SK-N-SH (cell line): ENCODE measurements around the gene CLEC3B. TPM values are rescaled to one million over a fixed set of nuclear protein-coding genes. Genes with fewer than 3 reads are reported as not detected.

Experiments
- CTCF ChIA-PET: fragments of 300-600, 350-600 bp; formaldehyde crosslinking; extraction: SDS; loops from one replicate; lab custom pipeline; 2021; lab: Yijun Ruan, JAX
- POLR2A ChIA-PET: fragments of 350-600 bp; sonication (Branson Sonifier 250); formaldehyde crosslinking; extraction: SDS; loops from one replicate; lab custom pipeline; 2020; ENCODE audit warnings: antibody characterized with exemption, inconsistent platforms; lab: Yijun Ruan, JAX
- DNase-seq: peaks from one replicate; pipeline ENCODE4 v3.0.0; 2012
- H2AFZ ChIP-seq: fragments of 200-600 bp; sonication (generic); 2 replicates; pipeline ENCODE4 v1.8.1; 2016; ENCODE audit warnings: antibody characterized with exemption, mild to moderate bottlenecking, low read depth
- H3F3A ChIP-seq: fragments of 200-600 bp; sonication (generic); replicated peaks from 2 replicates; pipeline ENCODE3; 2016; ENCODE audit warnings: antibody characterized with exemption, mild to moderate bottlenecking; ENCODE audit not compliant: insufficient read depth
- H3K27ac ChIP-seq, 2 experiments: fragments of 200-500 bp in 1 of 2; fragments of 200-600 bp in 1 of 2; sonication (Bioruptor generic) in 1 of 2; sonication (generic), shearing (Covaris generic) in 1 of 2; 2 replicates each; pipeline versions ENCODE4 v1.5.1 to v1.6.1; 2014 to 2016; ENCODE audit warnings: low read depth in 2 of 2, inconsistent platforms in 1 of 2, low read length in 1 of 2, mild to moderate bottlenecking in 1 of 2, mixed read lengths in 1 of 2
- H3K27me3 ChIP-seq: fragments of 200-600 bp; sonication (generic), shearing (Covaris generic); 2 replicates; pipeline ENCODE4 v1.6.1; 2016; ENCODE audit warnings: mixed run types; ENCODE audit not compliant: insufficient read depth
- H3K36me3 ChIP-seq, 2 experiments: fragments of 200-500 bp in 1 of 2; fragments of 200-600 bp in 1 of 2; sonication (Bioruptor generic) in 1 of 2; sonication (generic) in 1 of 2; replicated peaks in 1 of 2; 2 replicates each; pipeline versions ENCODE3 to v1.5.1; 2014 to 2016; ENCODE audit warnings: low read length in 1 of 2, mild to moderate bottlenecking in 1 of 2; ENCODE audit not compliant: insufficient read depth in 2 of 2, control insufficient read depth in 1 of 2
- H3K4me1 ChIP-seq, 2 experiments: fragments of 200-500 bp in 1 of 2; fragments of 200-600 bp in 1 of 2; sonication (Bioruptor generic) in 1 of 2; sonication (generic), shearing (Covaris generic) in 1 of 2; 2 replicates each; pipeline versions ENCODE4 v1.5.1 to v1.6.1; 2014 to 2016; ENCODE audit warnings: low read depth in 1 of 2, low read length in 1 of 2, mixed run types in 1 of 2; ENCODE audit not compliant: insufficient read depth in 2 of 2, control insufficient read depth in 1 of 2
- H3K4me2 ChIP-seq: fragments of 200-600 bp; sonication (generic), shearing (Covaris generic); 2 replicates; pipeline ENCODE4 v1.6.1; 2017; ENCODE audit warnings: mixed run types
- H3K4me3 ChIP-seq, 2 experiments: fragments of 200-500 bp in 1 of 2; fragments of 200-600 bp in 1 of 2; sonication (Bioruptor generic) in 1 of 2; sonication (generic), shearing (Covaris generic) in 1 of 2; 2 replicates each; pipeline versions ENCODE4 v1.5.1 to v1.8.1; 2014 to 2016; ENCODE audit warnings: low read depth in 2 of 2, inconsistent platforms in 1 of 2, low read length in 1 of 2, mild to moderate bottlenecking in 1 of 2, mixed read lengths in 1 of 2, moderate library complexity in 1 of 2
- H3K79me2 ChIP-seq: fragments of 200-600 bp; sonication (generic); 2 replicates; pipeline ENCODE4 v1.8.1; 2017; ENCODE audit warnings: mild to moderate bottlenecking; ENCODE audit not compliant: insufficient read depth
- H3K9ac ChIP-seq: fragments of 200-600 bp; sonication (generic); 2 replicates; pipeline ENCODE4 v1.6.1; 2017; ENCODE audit warnings: mixed run types
- H3K9me2 ChIP-seq: fragments of 200-600 bp; sonication (generic); 2 replicates; pipeline ENCODE4 v1.6.1; 2017; ENCODE audit warnings: mixed run types
- H3K9me3 ChIP-seq: fragments of 200-600 bp; sonication (generic); 2 replicates; pipeline ENCODE4 v1.6.1; 2017; ENCODE audit warnings: mixed run types, mild to moderate bottlenecking, moderate library complexity
- H4K20me1 ChIP-seq: fragments of 200-600 bp; sonication (generic); 2 replicates; pipeline ENCODE4 v1.6.1; 2017; ENCODE audit warnings: mild to moderate bottlenecking, mixed run types; ENCODE audit not compliant: insufficient read depth
- ELF1 ChIP-seq: IDR thresholded peaks from 2 replicates; pipeline ENCODE4 v1.4.0; 2012
- EP300 ChIP-seq, 2 experiments: IDR thresholded peaks; 2 replicates each; pipeline versions ENCODE4 v1.4.0 to v1.6.1; 2012; ENCODE audit warnings: borderline replicate concordance in 1 of 2, low read depth in 1 of 2, low read length in 1 of 2
- EZH2phosphoT487 ChIP-seq: fragments of 200-600 bp; sonication (generic); IDR thresholded peaks from 2 replicates; pipeline ENCODE4 v1.6.1; 2017; ENCODE audit warnings: low read depth, mixed run types, mild to moderate bottlenecking, antibody characterized with exemption, moderate library complexity, borderline replicate concordance
- FOXM1 ChIP-seq: IDR thresholded peaks from 2 replicates; pipeline ENCODE4 v1.4.0; 2012; ENCODE audit warnings: low read depth, mild to moderate bottlenecking
- GABPA ChIP-seq: IDR thresholded peaks from 2 replicates; pipeline ENCODE4 v1.4.0; 2012; ENCODE audit warnings: low read depth, mild to moderate bottlenecking
- GATA2 ChIP-seq: sonication (generic); formaldehyde crosslinking; IDR thresholded peaks from 2 replicates; pipeline ENCODE4 v1.5.0; 2020; ENCODE audit warnings: mild to moderate bottlenecking, missing genetic modification reagents
- JUND ChIP-seq: IDR thresholded peaks from 2 replicates; pipeline ENCODE4 v1.4.0; 2012
- MXI1 ChIP-seq: IDR thresholded peaks from 2 replicates; pipeline ENCODE4 v1.6.1; 2012; ENCODE audit warnings: mild to moderate bottlenecking, low read depth, low read length, improper control_type of control experiment
- NRF1 ChIP-seq: IDR thresholded peaks from 2 replicates; pipeline ENCODE4 v1.6.1; 2012; ENCODE audit warnings: low read depth, mild to moderate bottlenecking, low read length
- POLR2AphosphoS5 ChIP-seq: IDR thresholded peaks from 2 replicates; pipeline ENCODE4 v1.6.1; 2012; ENCODE audit warnings: low read depth, low read length
- RAD21 ChIP-seq: IDR thresholded peaks from 2 replicates; pipeline ENCODE4 v1.6.1; 2012; ENCODE audit warnings: mild to moderate bottlenecking, low read length
- RFX5 ChIP-seq: IDR thresholded peaks from 2 replicates; pipeline ENCODE4 v1.6.1; 2012; ENCODE audit warnings: mild to moderate bottlenecking, improper control_type of control experiment, low read length
- RXRA ChIP-seq: IDR thresholded peaks from 2 replicates; pipeline ENCODE4 v1.4.0; 2012; ENCODE audit warnings: low read depth, mild to moderate bottlenecking, borderline replicate concordance
- SMC3 ChIP-seq: IDR thresholded peaks from 2 replicates; pipeline ENCODE4 v1.6.1; 2012; ENCODE audit warnings: low read depth, low read length, improper control_type of control experiment
- TAF1 ChIP-seq: IDR thresholded peaks from 2 replicates; pipeline ENCODE4 v1.6.1; 2012; ENCODE audit warnings: low read depth, mild to moderate bottlenecking, low read length, moderate library complexity, borderline replicate concordance
- TCF12 ChIP-seq: IDR thresholded peaks from 2 replicates; pipeline ENCODE4 v1.4.0; 2012
- YY1 ChIP-seq: IDR thresholded peaks from 2 replicates; pipeline ENCODE4 v1.4.0; 2012; ENCODE audit warnings: low read depth, mild to moderate bottlenecking
- ZBTB33 ChIP-seq: IDR thresholded peaks from 2 replicates; pipeline ENCODE4 v1.4.0; 2012; ENCODE audit warnings: low read depth, borderline replicate concordance
- WGBS: methylation state at CpG from one replicate; pipeline ENCODE4 v1.1.6; 2017; ENCODE audit warnings: low lambda C conversion rate; 5-methylcytosine and 5-hydroxymethylcytosine counted together
- polyA plus RNA-seq, 3 experiments: library from polyadenylated mRNA; depleted of rRNA; stranded (reverse); fragments of >200 nt; gene quantifications; 2 replicates each; pipeline ENCODE4 v1.2.3, GENCODE V29; 2012
- TF ChIP-seq, protein P1 (sequence below): IDR thresholded peaks from 2 replicates; pipeline ENCODE4 v1.6.1; 2012; ENCODE audit warnings: mild to moderate bottlenecking, low read depth, low read length, moderate library complexity
- TF ChIP-seq, protein P2 (sequence below): fragments of 150-350 bp; IDR thresholded peaks from 2 replicates; pipeline ENCODE4 v1.6.1; 2016; ENCODE audit warnings: mild to moderate bottlenecking, low read depth, low read length
- TF ChIP-seq, protein P3 (sequence below): fragments of 200-600 bp; sonication (generic); IDR thresholded peaks from 2 replicates; pipeline ENCODE4 v1.6.1; 2017; ENCODE audit warnings: antibody characterized with exemption, mild to moderate bottlenecking, moderate library complexity

CLEC3B gene
- polyA plus RNA-seq, 1 of the 3 experiments (the other 2 are of a cell fraction), result 0.46 TPM

DNA sequence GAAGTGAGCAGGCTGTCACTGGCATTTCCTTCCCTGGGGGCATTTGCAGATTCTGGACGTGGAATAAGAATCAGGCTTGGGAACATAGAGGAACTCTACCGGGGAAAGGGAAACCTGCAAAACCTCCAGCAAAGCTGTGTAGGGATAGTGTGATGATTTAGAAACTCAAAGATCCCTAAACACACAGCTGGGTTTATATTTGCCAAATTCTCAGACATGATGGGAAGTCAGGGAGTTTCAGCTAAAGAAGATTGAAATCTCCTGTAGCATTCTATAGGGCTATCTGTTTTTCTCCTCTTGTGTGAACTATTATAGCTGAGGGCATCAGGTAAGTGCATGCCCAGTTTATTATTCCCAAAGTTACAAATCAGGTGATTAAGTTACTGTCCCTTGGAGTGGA is 9.2 kb upstream of the CLEC3B start:
- Histone ChIP-seq H2AFZ (no peak overlapping the region), H3K27me3 (no peaks in the 10 kb centered on the region), H3K4me1 (peaks cover 0 to 8% of the 10 kb centered on the region in 2 experiments; a peak in 2 of 4 replicates), H3F3A (peaks cover 5% of the 10 kb centered on the region), H3K9ac (no peak overlapping the region), H3K9me2 (no peaks in the 10 kb centered on the region), H4K20me1 (no peaks in the 10 kb centered on the region), H3K4me2 (no peak overlapping the region)
- CTCF ChIA-PET, result interaction anchor here (1.4 to 1.8 kb wide), 3 partner anchors 19 to 24 kb away, joined by 4 to 6 read pairs (median 5); no protein-coding TSS in a partner anchor
- 88% methylated on average over 2 of the region's 2 CpGs for WGBS
- TF ChIP-seq RFX5 (no peak), MXI1 (no peak)
- TF ChIP-seq, protein P1, sequence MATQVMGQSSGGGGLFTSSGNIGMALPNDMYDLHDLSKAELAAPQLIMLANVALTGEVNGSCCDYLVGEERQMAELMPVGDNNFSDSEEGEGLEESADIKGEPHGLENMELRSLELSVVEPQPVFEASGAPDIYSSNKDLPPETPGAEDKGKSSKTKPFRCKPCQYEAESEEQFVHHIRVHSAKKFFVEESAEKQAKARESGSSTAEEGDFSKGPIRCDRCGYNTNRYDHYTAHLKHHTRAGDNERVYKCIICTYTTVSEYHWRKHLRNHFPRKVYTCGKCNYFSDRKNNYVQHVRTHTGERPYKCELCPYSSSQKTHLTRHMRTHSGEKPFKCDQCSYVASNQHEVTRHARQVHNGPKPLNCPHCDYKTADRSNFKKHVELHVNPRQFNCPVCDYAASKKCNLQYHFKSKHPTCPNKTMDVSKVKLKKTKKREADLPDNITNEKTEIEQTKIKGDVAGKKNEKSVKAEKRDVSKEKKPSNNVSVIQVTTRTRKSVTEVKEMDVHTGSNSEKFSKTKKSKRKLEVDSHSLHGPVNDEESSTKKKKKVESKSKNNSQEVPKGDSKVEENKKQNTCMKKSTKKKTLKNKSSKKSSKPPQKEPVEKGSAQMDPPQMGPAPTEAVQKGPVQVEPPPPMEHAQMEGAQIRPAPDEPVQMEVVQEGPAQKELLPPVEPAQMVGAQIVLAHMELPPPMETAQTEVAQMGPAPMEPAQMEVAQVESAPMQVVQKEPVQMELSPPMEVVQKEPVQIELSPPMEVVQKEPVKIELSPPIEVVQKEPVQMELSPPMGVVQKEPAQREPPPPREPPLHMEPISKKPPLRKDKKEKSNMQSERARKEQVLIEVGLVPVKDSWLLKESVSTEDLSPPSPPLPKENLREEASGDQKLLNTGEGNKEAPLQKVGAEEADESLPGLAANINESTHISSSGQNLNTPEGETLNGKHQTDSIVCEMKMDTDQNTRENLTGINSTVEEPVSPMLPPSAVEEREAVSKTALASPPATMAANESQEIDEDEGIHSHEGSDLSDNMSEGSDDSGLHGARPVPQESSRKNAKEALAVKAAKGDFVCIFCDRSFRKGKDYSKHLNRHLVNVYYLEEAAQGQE, result no peak
- TF ChIP-seq, all 33 proteins: peak for 0
- Histone ChIP-seq H3K4me3 (no peak overlapping the region), H3K36me3 (peaks cover 2 to 12% of the 10 kb centered on the region in 2 experiments), H3K9me3 (no peaks in the 10 kb centered on the region), H3K27ac (no peak overlapping the region), H3K79me2 (no peaks in the 10 kb centered on the region)
- POLR2A ChIA-PET, result interaction anchor here (0.6 kb wide), 1 partner anchor 211 kb away, joined by 4 read pairs; no protein-coding TSS in a partner anchor
- no peak for DNase-seq

DNA sequence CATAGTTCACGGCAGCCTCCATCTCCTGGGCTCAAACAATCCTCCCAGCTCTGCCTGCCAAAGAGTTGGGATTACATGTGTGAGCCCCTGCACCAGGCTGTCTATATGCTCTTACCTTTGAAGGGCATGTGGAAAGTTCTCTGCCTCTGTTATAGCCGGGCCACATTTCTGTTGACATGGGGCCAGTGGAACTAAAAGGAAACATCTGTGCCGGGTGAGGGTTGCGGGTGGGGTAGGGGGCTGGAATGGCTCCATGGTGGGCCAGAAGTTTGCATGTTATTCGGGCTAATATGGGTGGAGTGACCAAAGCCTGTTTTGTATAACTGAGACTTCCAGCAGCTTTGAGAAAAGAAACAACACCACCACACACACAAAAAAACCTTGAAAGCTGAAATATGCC is 8.3 kb upstream of the CLEC3B start:
- H3K36me3 ChIP-seq, result peaks cover 2 to 8% of the 10 kb centered on the region in 2 experiments
- no peaks in the 10 kb centered on the region for H3K9me3 ChIP-seq
- CTCF ChIA-PET, result no interaction called here
- H3K4me3 ChIP-seq, result no peak overlapping the region
- no peak overlapping the region for H2AFZ ChIP-seq
- POLR2A ChIA-PET, result interaction anchor here (0.6 kb wide), 1 partner anchor 210 kb away, joined by 4 read pairs; no protein-coding TSS in a partner anchor
- H4K20me1 ChIP-seq, result no peaks in the 10 kb centered on the region
- no peak overlapping the region for H3K9ac ChIP-seq
- H3K4me1 ChIP-seq, result no peaks in the 10 kb centered on the region
- no peak for DNase-seq
- WGBS, result 96% methylated on average over 5 of the region's 5 CpGs
- H3K27me3 ChIP-seq, result no peaks in the 10 kb centered on the region
- no peak overlapping the region for H3K4me2 ChIP-seq
- H3K79me2 ChIP-seq, result no peaks in the 10 kb centered on the region
- H3F3A ChIP-seq, result no peaks in the 10 kb centered on the region
- no peaks in the 10 kb centered on the region for H3K9me2 ChIP-seq
- H3K27ac ChIP-seq, result no peak overlapping the region
- TF ChIP-seq ZBTB33 (no peak), FOXM1 (no peak), SMC3 (no peak), EZH2phosphoT487 (no peak), JUND (no peak), TAF1 (no peak), RXRA (no peak), RAD21 (no peak), YY1 (no peak), TCF12 (no peak), NRF1 (no peak), GABPA (no peak), POLR2AphosphoS5 (no peak), EP300 (IDR thresholded peaks at IDR 0.05; ENCODE audit: borderline replicate concordance in 1 of 2, low read depth in 1 of 2, low read length in 1 of 2) (no peak), ELF1 (no peak), GATA2 (CRISPR knock-in tag) (no peak)
- TF ChIP-seq, protein P2, sequence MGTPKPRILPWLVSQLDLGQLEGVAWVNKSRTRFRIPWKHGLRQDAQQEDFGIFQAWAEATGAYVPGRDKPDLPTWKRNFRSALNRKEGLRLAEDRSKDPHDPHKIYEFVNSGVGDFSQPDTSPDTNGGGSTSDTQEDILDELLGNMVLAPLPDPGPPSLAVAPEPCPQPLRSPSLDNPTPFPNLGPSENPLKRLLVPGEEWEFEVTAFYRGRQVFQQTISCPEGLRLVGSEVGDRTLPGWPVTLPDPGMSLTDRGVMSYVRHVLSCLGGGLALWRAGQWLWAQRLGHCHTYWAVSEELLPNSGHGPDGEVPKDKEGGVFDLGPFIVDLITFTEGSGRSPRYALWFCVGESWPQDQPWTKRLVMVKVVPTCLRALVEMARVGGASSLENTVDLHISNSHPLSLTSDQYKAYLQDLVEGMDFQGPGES, result no peak
- TF ChIP-seq, protein P3, sequence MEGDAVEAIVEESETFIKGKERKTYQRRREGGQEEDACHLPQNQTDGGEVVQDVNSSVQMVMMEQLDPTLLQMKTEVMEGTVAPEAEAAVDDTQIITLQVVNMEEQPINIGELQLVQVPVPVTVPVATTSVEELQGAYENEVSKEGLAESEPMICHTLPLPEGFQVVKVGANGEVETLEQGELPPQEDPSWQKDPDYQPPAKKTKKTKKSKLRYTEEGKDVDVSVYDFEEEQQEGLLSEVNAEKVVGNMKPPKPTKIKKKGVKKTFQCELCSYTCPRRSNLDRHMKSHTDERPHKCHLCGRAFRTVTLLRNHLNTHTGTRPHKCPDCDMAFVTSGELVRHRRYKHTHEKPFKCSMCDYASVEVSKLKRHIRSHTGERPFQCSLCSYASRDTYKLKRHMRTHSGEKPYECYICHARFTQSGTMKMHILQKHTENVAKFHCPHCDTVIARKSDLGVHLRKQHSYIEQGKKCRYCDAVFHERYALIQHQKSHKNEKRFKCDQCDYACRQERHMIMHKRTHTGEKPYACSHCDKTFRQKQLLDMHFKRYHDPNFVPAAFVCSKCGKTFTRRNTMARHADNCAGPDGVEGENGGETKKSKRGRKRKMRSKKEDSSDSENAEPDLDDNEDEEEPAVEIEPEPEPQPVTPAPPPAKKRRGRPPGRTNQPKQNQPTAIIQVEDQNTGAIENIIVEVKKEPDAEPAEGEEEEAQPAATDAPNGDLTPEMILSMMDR, result no peak
